Activated T-helper 1 cell treated with Interleukin-2 at 50 U/mL for 16 hours (primary cell): ENCODE results near the gene EEF1A1.
"Not testable (repeated sequence)": the region's sequence is repeated elsewhere in the genome, so short reads cannot be mapped to it uniquely, and the experiment has no call there.

ENCODE experiments used
- DNase-seq: peaks from one replicate; pipeline ENCODE4 v3.0.0-alpha.2; 2020; ENCODE audit warnings: low read depth

Gene EEF1A1

DNA sequence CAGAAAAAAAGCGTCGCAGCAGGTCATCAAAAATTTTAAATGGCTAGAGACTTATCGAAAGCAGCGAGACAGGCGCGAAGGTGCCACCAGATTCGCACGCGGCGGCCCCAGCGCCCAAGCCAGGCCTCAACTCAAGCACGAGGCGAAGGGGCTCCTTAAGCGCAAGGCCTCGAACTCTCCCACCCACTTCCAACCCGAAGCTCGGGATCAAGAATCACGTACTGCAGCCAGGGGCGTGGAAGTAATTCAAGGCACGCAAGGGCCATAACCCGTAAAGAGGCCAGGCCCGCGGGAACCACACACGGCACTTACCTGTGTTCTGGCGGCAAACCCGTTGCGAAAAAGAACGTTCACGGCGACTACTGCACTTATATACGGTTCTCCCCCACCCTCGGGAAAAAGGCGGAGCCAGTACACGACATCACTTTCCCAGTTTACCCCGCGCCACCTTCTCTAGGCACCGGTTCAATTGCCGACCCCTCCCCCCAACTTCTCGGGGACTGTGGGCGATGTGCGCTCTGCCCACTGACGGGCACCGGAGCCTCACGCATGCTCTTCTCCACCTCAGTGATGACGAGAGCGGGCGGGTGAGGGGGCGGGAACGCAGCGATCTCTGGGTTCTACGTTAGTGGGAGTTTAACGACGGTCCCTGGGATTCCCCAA, at the start of gene EEF1A1:
TSS of gene EEF1A1 (minus strand) at position 345 of the 663 bp plus-strand sequence. CDS start 1,006 bp downstream, outside the sequence.
- DNase-seq, result peak; percentile 98

GRCh38 chr6:73569121-73569520, 48.3 kb upstream of the EEF1A1 start:
- DNase-seq, result no peak

- DNase-seq, result no peak
Observed at GRCh38 chr6:73566954-73567591, 46.2 kb upstream of the EEF1A1 start.

GRCh38 chr6:73566486-73566871, 45.6 kb upstream of the EEF1A1 start:
- not testable (repeated sequence) for DNase-seq

GRCh38 chr6:73565767-73566485, 45.1 kb upstream of the EEF1A1 start:
- no peak for DNase-seq

- DNase-seq, result no peak
Observed at GRCh38 chr6:73564578-73565345, 43.9 kb upstream of the EEF1A1 start.

- no peak for DNase-seq
Observed at GRCh38 chr6:73562558-73562957, 41.7 kb upstream of the EEF1A1 start.

- DNase-seq, result no peak
Observed at GRCh38 chr6:73560853-73561407, 40.1 kb upstream of the EEF1A1 start.

GRCh38 chr6:73560182-73560732, 39.4 kb upstream of the EEF1A1 start:
- no peak for DNase-seq

DNA sequence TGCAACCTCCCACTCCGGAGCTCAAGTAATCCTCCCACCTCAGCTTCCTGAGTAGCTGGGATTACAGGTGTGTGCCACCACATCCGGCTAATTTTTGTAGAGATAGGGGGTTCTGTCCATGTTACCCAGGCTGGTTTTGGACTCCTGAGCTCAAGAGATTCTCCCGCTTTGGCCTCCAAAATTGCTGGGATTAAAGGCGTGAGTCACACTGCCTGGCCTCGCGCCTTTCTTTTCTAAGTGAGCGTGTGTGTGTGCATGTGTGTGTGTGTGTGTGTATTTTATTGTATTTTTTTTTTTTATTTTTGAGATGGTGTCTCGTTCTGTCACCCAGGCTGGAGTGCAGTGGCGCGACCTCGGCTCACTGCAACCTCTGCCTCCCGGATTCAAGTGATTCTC, 38.6 kb upstream of the EEF1A1 start:
- DNase-seq, result not testable (repeated sequence)

- no peak for DNase-seq
Observed at GRCh38 chr6:73558624-73559398, 38.0 kb upstream of the EEF1A1 start.

DNA sequence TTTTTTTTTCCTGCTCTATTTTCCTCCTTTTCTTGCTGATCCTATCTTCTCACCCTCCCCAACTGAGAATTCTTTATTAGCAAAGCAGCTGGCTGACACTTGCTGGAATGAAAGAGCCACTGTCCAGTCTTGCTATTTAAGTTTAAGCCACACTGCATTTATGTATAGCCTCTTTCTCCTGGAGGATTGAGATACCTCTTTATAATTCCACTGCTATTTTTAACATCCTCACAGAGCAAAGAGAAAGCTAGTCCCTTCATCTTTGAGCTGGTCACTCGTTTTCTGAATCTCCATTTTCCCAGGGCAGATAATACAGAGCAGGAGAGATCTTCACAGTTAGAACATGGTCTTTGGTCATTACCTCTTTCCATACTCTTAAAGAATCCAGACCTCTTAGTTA, 36.0 kb upstream of the EEF1A1 start:
- DNase-seq, result no peak

DNA sequence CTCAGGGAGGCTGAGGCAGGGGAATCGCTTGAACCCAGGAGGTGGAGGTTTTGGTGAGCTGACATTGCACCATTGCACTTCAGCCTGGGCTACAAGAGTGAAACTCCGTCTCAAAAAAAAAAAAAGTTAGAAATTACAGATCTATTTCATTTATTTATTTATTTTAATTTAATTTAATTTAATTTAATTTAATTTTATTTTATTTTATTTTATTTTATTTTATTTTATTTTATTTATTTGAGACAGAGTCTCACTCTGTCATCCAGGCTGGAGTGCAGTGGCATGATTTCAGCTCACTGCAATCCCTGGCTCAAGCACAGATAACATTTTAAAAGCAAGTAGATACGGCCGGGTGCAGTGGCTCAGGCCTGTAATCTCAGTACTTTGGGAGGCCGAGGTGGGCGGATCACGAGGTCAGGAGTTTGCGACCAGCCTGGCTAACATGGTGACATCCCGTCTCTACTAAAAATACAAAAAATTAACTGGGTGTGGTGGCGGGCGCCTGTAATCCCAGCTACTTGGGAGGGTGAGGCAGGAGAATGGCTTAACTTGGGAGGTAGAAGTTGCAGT, 34.6 kb upstream of the EEF1A1 start:
- DNase-seq, result not testable (repeated sequence)

GRCh38 chr6:73551115-73551514, 30.3 kb upstream of the EEF1A1 start:
- not testable (repeated sequence) for DNase-seq

DNA sequence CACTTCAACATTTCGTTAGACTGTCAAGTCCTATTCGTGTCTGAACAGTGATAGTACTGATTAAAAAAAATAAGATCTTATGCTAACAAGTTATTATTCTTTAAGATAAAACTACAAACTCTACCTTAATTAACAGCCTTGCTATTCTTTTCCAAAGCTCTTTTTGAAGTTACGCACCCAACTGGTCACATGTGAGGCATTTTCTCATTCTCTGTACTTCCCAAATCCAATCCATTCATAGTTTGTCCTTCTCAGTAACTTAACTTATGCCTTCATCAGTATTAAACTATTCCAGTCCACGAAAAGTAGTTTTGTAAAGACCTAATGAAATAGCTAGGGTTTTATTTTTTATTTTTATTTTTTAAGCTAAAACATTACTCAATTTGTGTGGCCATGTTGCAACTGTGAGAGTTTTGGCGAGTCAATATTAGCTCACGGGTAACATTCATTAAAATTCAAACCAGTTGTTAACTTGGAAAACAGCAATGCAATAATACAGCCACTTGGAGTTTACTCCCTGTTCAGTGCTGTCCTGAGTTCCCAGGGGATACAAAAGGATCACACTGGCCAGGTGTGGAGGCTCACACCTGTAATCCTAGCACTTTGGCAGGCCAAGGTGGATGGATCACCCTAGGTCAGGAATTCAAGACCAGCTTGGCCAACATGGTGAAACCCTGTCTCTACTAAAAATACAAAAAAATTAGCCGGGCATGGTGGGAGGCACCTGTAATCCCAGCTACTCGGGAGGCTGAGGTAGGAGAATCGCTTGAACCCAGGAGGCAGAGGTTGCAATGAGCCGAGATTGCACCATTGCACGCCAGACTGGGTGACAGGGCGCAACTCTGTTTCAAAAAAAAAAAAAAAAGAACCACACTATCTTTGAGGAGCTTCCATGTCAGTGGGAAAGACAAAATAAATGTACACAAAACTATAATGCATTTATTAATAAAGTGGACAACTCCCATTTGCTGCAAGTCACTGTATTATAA, 27.9 kb upstream of the EEF1A1 start:
- no peak for DNase-seq

DNA sequence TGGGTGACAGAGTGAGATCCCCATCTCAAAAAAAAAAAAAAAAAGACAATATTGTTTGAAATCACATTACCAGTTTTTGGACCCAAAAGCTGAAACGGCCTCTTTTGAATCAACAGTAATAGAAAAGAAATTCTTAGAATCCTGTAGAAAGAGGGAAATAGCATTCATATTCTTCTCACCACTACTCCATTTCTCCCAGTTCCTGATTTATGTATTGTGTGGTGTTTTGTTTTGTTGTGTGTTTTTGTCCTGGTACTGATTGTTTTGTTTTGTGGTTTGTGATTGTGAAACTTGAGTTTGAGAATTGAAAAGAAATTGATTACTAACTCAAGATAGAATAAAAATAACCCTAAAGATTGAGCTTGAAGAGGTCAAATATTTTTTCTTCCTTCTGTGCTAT, 26.2 kb upstream of the EEF1A1 start:
- DNase-seq, result no peak

DNA sequence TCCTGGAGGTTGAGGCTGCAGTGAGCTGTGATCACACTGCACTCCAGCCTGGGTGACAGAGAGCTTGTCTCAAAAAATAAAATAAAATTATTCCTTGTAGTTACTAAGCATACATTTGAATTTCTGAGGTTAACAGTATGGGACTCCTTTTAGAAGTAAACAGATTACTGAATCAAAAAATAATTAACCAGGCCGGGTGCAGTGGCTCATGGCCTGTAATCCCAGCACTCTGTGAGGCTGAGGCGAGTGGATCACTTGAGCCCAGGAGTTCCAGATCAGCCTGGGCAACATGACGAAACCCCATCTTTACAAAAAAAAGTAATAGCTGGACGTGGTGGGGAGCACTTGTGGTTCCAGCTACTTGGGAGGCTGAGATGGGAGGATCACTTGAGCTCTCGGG, 22.1 kb upstream of the EEF1A1 start:
- DNase-seq, result no peak

- not testable (repeated sequence) for DNase-seq
Observed at GRCh38 chr6:73542481-73542880, 21.6 kb upstream of the EEF1A1 start.

DNA sequence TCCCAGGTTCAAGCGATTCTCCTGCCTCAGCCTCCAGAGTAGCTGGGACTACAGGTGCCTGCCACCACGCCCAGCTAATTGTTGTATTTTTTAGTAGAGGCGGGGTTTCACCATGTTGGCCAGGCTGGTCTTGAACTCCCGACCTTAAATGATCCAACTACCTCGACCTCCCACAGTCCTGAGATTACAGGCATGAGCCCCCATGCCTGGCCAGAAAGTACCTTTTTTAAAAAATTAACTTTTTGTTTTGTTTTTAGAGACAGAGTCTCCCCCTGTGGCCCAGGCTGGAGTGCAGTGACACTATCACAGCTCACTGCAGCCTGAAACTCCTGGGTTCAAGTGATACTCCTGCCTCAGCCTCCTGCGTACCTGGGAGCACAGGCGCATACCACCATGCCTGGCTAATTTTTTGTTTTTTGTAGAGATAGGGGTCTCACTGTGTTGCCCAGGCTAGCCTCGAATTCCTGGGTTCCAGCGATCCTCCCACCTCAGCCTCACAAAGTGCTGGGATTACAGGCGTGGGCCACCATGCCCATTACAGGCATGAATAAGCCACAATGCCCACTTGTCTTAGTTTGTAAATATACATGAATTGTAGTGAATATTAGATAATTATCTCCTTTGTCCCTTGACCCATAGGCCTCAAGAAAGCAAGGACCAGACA, 17.4 kb upstream of the EEF1A1 start:
- no peak for DNase-seq
